ENCODE data around the gene DYNLL2. TPM values are rescaled to one million over a fixed set of nuclear protein-coding genes. Genes with fewer than 3 reads are reported as not detected.
"Not testable (repeated sequence)": the region's sequence is repeated elsewhere in the genome, so short reads cannot be mapped to it uniquely, and the experiment has no call there.

The DYNLL2 gene
- total RNA-seq, 2 experiments from 2014 or later = 29.5 to 31.3 TPM

DNA sequence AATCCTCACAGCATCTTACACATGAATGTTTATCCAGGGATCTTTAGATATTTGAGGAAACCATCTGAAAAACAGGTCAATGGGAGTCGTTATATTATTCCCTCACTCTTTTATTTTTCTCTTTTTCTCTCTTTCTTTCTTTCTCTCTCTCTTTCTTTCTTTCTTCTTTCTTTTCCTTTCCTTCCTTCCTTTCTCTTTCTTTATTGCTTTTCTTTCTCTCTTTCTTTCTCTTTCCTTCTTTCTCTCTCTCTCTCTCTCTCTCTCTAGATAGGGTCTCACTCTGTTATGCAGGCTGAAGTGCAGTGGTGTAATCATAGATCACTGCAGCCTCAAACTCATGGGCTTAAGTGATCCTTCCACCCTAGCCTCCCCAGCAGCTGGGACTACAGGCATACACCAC is 44.6 kb downstream of the DYNLL2 start:
- Mint-ChIP-seq H3K9me3 (peaks cover 1% of the 10 kb centered on the region), H3K27ac (no peak overlapping the region), H3K36me3 (no peaks in the 10 kb centered on the region), H3K4me1 (no peaks in the 10 kb centered on the region), H3K27me3 (peaks cover 11% of the 10 kb centered on the region), H3K4me3 (no peak overlapping the region)
- POLR2A ChIA-PET = no interaction called here
- no peak for ATAC-seq (ENCODE audit: low read depth)
- DNase-seq = no peak

DNA sequence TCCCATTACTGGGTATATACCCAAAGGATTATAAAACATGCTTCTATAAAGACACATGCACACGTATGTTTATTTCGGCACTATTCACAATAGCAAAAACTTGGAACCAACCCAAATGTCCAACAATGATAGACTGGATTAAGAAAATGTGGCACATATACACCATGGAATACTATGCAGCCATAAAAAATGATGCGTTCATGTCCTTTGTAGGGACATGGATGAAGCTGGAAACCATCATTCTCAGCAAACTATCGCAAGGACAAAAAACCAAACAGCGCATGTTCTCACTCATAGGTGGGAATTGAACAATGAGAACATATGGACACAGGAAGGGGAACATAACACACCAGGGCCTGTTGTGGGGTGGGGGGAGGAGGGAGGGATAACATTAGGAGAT is 49.5 kb downstream of the DYNLL2 start:
- peaks cover 23% of the 10 kb centered on the region for H3K27me3 Mint-ChIP-seq
- DNase-seq; H3K9me3 Mint-ChIP-seq; H3K36me3 Mint-ChIP-seq; H3K4me3 Mint-ChIP-seq; POLR2A ChIA-PET; H3K4me1 Mint-ChIP-seq; ATAC-seq (ENCODE audit: low read depth); H3K27ac Mint-ChIP-seq: not testable (repeated sequence)

DNA sequence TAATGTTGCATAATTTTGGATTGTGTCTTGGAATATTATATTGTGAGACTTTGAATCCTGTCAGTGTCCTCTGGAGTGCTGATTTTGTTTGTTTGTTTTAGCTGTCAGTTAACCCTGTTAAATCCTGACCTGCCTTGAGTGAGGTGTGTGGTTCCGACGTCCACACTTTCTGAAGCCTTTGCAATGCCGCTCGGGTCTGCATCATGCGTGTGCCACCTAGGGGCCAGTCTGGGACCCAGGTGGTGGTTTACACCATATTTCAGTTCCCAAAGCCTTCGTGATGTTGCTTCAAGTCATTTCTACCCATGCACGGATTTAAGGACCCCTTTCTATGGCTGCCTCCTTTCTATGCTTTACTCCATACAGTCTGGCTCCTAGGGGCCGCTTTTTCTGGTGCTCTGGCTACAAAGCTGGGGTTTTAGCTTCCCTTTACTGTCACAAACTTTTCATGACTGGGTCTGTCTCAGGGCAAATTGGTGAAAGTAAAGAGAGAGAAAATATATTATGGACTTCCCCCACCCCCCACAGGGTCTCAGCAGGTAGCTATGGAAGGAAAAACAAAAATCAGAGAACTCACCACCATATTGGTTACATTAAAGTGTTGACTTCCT is 53.6 kb downstream of the DYNLL2 start:
- H3K4me1 Mint-ChIP-seq = no peaks in the 10 kb centered on the region
- POLR2A ChIA-PET = no interaction called here
- H3K27ac Mint-ChIP-seq = no peak overlapping the region
- ATAC-seq (ENCODE audit: low read depth) (no peak), DNase-seq (no peak)
- peaks cover 20% of the 10 kb centered on the region for H3K27me3 Mint-ChIP-seq
- peaks cover 3% of the 10 kb centered on the region for H3K9me3 Mint-ChIP-seq
- no peak overlapping the region for H3K4me3 Mint-ChIP-seq
- no peaks in the 10 kb centered on the region for H3K36me3 Mint-ChIP-seq

DNA sequence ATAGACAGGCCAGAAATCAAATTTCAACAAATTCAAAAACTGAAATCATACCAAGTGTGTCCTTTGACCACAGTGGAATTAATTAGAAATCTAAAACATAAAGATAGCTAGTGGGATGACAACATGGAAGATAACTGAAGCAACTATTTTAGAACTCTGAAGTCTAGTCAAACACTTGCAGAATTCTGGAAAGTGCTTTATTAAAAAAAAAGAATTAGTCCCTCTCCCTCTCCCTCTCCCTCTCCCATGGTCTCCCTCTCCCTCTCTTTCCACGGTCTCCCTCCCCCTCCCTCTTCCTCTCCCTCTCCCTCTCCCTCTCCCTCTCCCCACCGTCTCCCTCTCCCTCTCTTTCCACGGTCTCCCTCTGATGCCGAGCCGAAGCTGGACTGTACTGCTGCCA is 58.3 kb downstream of the DYNLL2 start:
- no peak for DNase-seq
- H3K27me3 Mint-ChIP-seq = peaks cover 14% of the 10 kb centered on the region
- POLR2A ChIA-PET = no interaction called here
- H3K27ac Mint-ChIP-seq = no peak overlapping the region
- H3K36me3 Mint-ChIP-seq = peaks cover 10% of the 10 kb centered on the region
- H3K4me3 Mint-ChIP-seq = no peak overlapping the region
- no peaks in the 10 kb centered on the region for H3K4me1 Mint-ChIP-seq
- ATAC-seq (ENCODE audit: low read depth) = no peak
- H3K9me3 Mint-ChIP-seq = peaks cover 15% of the 10 kb centered on the region

DNA sequence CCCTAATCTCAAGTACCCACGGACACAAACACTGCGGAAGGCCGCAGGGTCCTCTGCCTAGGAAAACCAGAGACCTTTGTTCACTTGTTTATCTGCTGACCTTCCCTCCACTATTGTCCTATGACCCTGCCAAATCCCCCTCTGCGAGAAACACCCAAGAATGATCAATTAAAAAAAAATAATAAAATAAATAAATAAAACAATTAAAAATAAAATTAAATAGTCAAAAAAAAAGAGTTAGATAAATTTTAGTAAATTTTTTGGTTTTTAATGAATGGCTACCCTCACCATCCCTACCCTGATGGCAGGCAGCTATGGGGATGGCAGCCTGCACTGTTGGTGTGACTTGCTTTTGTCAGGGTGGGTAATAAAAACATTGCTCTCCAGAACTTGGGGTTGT is 60.1 kb downstream of the DYNLL2 start:
- H3K36me3 Mint-ChIP-seq = peaks cover 10% of the 10 kb centered on the region
- H3K4me3 Mint-ChIP-seq; H3K4me1 Mint-ChIP-seq; DNase-seq; H3K27ac Mint-ChIP-seq; ATAC-seq (ENCODE audit: low read depth); POLR2A ChIA-PET: not testable (repeated sequence)
- peaks cover 19% of the 10 kb centered on the region for H3K9me3 Mint-ChIP-seq
- H3K27me3 Mint-ChIP-seq = peaks cover 15% of the 10 kb centered on the region

DNA sequence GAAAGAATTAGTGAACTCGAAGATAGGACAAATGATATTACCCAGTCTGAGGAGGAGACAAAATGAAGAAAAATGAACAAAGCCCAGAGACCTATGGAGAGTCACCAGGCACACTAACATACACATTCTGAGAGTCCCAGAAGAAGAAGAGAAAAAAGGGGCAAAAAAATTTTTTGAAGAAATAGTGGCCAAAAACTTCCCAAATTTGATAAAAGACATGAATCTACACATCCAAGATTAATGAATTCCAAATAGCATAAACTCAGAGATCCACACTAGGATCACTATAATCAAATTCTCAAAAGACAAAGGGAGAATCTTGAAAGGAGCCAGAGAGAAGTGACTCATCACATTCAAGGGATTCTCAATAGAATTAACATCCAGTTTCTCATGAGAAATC is 61.6 kb downstream of the DYNLL2 start:
- H3K4me1 Mint-ChIP-seq = no peaks in the 10 kb centered on the region
- DNase-seq = no peak
- no peak overlapping the region for H3K27ac Mint-ChIP-seq
- ATAC-seq (ENCODE audit: low read depth) = no peak
- H3K9me3 Mint-ChIP-seq = peaks cover 19% of the 10 kb centered on the region
- H3K27me3 Mint-ChIP-seq = peaks cover 15% of the 10 kb centered on the region
- POLR2A ChIA-PET = no interaction called here
- H3K36me3 Mint-ChIP-seq = peaks cover 10% of the 10 kb centered on the region
- no peak overlapping the region for H3K4me3 Mint-ChIP-seq

Other genes starting within 250 kb of the DYNLL2 start
- gene MRPS23, start 233.4 kb upstream of the DYNLL2 start, total RNA-seq = 10 to 100 TPM; 32.1 to 38.2 TPM
- 1 to 10 TPM in 1 of 2 experiments, under 1 TPM in 1; 0.28 to 1.2 TPM for gene CUEDC1, start 128.0 kb upstream of the DYNLL2 start, total RNA-seq
- gene VEZF1, start 95.2 kb upstream of the DYNLL2 start, total RNA-seq = 10 to 100 TPM; 54.0 to 57.8 TPM
- gene SRSF1, start 76.2 kb upstream of the DYNLL2 start, total RNA-seq = 100 to 1,000 TPM; 314 to 323 TPM
- gene OR4D1, start 65.0 kb downstream of the DYNLL2 start, total RNA-seq = under 1 TPM; 0.65 to 0.72 TPM
- not detected for gene OR4D2, start 83.6 kb downstream of the DYNLL2 start, total RNA-seq
- not detected for gene EPX, start 109.3 kb downstream of the DYNLL2 start, total RNA-seq
- 10 to 100 TPM; 23.0 to 26.5 TPM for gene MKS1, start 135.8 kb downstream of the DYNLL2 start, total RNA-seq
- not detected for gene LPO, start 155.2 kb downstream of the DYNLL2 start, total RNA-seq
- gene MPO, start 197.5 kb downstream of the DYNLL2 start, total RNA-seq = not detected
- gene TSPOAP1, start 245.4 kb downstream of the DYNLL2 start, total RNA-seq = 10 to 100 TPM; 70.6 to 77.7 TPM

Measured in activated naive CD8-positive, alpha-beta T cell treated with anti-CD3 and anti-CD28 coated beads, Interleukin-2, amount 10 ng/mL, durations not matched to agents 7 days and 5 days (primary cell).